Stimulated activated CD8-positive, alpha-beta memory T cell treated with anti-CD3 and anti-CD28 coated beads, Interleukin-12 subunit alpha, Interleukin-12 subunit beta, amount 100 ng/mL, for 24 hours (primary cell): ENCODE data around the gene OR52D1.

Experiments used
- DNase-seq: peaks from one replicate; pipeline ENCODE4 v3.0.0-alpha.2; 2020; ENCODE audit errors: extremely low read depth

The OR52D1 gene

DNA sequence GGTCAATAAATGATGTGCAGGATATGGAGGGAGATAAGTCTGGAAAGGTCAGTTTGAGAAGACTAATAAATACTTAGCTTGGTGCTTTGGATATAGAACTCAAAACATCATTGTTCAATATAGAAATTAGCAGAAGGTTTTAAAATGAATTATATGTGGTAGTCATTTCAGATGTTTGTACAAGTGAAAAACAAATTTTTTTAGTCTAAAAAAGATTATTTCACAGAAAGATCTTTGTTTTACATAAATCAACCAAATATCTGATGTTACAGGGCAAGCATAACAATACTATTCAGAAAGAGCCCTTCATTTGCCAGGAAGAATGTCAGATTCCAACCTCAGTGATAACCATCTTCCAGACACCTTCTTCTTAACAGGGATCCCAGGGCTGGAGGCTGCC lies at the start of gene OR52D1:
TSS of gene OR52D1 (plus strand) at position 301 of the 400 bp plus-strand sequence. CDS start at position 323, 22 bp downstream.
- DNase-seq = no peak

GRCh38 chr11:5441414-5441813 lies 47.1 kb upstream of the OR52D1 start, which contains the start of gene OR51I1:
OR51I1 (minus strand) TSS chr11:5441514; CDS start chr11:5441514, 0 bp downstream.
- DNase-seq = no peak

DNA sequence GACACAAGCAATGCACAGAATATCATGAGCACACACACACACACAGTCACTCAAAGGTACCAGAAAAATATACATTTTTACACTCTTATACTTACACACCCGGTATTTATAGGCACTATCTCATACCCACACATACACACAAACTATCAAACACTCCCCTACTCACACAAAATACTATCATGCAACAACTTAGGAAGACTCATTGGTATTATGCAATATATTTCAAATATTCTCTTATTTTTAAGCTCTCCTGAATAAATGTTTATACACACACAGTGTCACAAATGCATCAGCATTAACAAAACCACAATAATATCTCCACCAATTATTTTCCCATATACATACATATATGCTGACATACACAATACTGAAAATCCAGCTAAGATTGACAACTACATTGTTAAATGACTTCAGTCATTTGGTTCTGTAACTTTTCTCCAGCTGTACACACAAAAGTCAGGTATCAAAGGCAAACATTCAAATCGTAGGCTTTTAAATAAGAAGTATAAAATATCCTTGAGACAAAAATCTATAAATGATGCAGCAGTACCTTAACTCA lies 44.6 kb upstream of the OR52D1 start:
- no peak for DNase-seq

GRCh38 chr11:5449023-5449422 lies 39.5 kb upstream of the OR52D1 start, which contains the start of gene OR51I2:
OR51I2 (plus strand) TSS chr11:5449323; CDS start chr11:5453489, 4,166 bp downstream.
- DNase-seq = no peak

GRCh38 chr11:5449432-5449831 lies 39.1 kb upstream of the OR52D1 start:
- DNase-seq = no peak

DNA sequence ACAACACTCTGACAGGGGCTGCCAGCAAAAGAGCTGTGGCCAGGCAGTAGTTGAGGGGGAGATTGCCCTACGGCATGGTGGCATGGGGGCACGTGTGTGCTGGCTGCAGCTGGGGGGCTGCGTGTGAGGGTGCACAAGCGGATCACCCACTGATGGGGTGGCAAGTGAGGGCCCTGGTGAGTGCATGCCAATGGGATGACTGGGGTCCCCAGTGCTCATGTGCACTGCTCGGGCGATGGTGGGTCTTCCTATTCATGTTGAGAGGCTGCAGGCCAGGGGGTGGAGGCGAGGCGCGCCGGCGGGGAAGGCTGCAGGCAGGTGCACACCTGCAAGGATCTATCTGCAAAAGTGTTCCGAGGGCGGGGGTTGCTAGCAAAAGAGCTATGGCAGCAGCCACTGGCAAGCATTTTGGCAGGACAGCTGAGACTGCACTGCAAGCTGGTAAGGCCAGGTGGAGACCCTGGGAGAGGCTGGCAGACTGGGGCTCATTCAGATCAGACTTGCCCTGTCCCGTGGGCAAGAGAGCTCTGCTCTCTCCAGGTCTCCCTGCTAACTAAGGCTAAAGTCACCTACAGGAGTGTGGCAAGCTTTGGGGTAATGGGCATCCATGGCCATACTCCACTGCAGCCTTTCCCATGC lies 27.4 kb upstream of the OR52D1 start:
- no peak for DNase-seq

GRCh38 chr11:5467527-5467926 lies 21.0 kb upstream of the OR52D1 start:
- no peak for DNase-seq

- DNase-seq = no peak
Measured at GRCh38 chr11:5473921-5474320, 14.6 kb upstream of the OR52D1 start.

GRCh38 chr11:5476186-5476819 lies 12.2 kb upstream of the OR52D1 start:
- no peak for DNase-seq

DNA sequence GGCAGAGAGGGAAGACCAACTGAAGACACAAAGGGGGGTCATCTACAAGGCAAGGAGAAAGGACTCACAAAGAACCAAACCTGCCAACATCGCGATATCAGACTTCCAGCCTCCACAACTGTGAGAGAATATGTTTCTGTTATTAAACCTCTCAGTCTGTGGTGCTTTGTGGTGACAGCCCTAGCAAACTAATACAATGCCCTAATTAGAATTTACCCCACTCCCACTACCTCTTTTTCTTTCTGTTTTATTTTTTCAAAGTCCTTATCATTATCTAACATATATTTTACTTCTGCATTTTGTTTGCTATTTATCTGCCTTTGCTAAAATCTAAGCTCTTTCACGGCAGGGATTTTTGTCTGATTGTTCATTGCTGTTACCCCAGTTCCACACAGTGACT lies 2.5 kb upstream of the OR52D1 start:
- DNase-seq = no peak

- DNase-seq = no peak
Measured at GRCh38 chr11:5486421-5486820, 2.1 kb upstream of the OR52D1 start.

DNA sequence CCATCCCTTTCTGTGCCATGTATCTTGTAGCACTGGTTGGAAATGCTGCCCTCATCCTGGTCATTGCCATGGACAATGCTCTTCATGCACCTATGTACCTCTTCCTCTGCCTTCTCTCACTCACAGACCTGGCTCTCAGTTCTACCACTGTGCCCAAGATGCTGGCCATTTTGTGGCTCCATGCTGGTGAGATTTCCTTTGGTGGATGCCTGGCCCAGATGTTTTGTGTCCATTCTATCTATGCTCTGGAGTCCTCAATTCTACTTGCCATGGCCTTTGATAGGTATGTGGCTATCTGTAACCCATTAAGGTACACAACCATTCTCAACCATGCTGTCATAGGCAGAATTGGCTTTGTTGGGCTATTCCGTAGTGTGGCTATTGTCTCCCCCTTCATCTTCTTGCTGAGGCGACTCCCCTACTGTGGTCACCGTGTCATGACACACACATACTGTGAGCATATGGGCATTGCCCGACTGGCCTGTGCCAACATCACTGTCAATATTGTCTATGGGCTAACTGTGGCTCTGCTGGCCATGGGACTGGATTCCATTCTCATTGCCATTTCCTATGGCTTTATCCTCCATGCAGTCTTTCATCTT lies 414 bp downstream of the OR52D1 start:
- DNase-seq = no peak

- no peak for DNase-seq
Measured at GRCh38 chr11:5489576-5490357, 1.3 kb downstream of the OR52D1 start.

DNA sequence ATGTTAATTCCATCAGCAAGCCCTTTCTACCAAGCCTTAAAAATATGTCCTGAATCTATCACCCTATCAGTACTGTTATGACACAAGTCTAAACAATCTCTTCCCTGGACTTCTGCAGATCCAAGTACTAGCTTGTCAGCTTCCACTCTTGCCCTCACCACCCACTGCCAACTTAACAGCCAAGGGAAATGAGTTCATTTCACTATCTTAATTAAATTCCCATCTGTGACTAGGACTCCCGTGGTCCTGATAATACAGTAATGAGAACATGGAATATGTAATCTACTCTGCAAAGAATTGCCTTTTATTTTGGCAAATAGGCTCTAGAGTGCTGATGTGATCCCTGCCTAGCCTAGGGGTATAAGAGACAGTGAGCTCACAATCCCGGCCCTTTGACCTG lies 11.2 kb downstream of the OR52D1 start:
- no peak for DNase-seq

DNA sequence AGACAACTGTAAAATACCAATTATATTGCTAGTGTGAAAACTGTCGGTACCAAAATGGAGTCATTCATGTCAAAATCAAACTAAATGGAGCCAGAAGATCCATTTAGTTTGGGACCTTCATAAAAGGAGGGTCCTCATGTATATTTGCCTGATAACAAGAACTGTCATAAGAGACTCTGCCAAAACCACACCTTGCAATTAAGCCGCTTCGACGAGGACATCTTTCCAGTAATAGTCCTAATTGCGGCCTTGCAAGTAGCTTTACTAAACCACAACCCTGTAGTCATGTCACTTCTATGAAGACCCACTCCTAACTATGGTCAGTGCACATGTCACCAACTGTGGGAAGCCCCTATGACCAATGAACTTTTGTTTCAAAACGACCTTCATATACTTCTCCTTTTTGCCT lies 11.9 kb downstream of the OR52D1 start:
- no peak for DNase-seq

GRCh38 chr11:5504403-5504921 lies 16.0 kb downstream of the OR52D1 start:
- DNase-seq = no peak

DNA sequence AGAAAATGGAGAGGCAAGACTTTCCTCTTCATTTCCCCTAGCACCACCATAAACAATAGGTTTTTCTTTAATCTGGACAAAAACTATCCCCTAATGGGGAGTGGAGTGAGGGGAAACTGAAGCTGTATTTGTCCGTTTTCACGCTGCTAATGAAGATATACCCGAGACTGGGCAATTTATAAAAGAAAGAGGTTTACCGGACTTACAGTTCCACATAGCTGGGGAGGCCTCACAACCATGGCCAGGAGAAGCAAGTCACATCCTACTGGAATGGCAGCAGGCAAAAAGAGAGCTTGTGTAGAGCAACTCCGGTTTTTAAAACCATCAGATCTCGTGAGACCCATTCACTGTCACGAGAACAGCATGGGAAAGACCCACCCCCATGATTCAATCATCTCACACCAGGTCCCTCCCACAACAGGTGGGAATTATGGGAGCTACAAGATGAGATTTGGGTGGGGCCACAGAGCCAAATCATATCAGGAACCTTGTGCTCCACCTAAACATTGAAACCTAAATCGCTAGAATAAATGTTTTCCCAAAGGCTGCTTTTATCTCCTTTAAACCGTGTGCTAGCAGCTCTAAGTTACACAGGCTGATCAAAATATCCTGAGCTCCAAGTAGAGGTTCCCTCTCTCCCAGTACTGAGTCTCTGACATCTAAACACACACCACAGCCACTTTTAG lies 17.0 kb downstream of the OR52D1 start:
- DNase-seq = no peak

DNA sequence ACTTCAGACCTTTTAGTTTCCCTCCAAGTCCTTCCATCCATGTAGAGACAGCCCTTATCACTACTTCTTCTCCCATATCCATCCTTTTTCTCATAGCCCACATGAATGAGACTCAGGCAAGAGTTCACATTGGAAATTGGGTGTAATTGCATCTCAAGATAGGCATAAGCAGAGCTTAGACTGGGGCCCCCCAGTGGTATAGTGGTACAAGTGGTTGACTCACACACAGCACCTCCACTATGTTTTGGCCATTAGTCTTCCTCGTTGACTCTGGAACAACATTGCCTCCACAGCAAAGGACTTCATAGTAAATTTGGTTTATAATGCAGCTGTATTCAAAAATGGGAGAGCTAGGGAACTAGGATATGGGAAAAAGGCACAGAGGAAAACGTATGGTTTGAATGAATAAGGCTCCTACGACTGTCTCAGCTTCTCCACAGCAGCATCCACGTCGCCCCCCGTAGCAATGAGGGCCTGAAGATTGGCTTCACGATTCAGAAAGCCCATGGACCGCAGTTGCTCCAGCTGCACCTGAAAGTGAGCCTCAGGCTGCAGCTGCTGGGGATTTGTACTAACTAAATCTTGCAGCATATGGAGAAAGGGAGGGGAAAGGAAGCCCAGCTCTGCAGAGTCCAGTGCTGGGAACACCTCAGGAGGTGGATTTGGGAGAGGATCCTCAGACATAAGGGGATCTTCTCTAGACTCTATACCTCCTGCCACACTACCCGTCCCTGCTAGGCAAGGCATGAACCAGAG lies 18.9 kb downstream of the OR52D1 start:
- no peak for DNase-seq

- DNase-seq = no peak
Measured at GRCh38 chr11:5507933-5508305, 19.4 kb downstream of the OR52D1 start.

DNA sequence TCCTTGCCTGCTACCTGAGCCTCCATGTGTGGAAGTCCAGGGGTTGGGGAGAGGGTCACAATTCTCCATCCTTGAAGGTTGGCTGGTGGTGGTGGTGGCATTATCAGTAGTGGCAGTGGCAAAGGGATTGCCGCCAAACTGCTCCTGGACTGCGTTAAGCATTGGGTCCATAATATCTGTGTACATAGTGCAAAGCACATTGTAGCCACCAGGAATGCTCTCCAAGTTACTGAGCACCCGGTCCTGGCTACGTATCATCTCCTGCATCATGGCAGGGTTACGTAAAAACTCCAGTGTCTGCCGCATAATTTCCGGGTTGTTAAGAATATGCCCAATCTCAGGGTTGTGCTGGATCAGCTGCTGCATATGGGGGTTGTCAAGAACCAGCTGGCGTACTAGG lies 20.1 kb downstream of the OR52D1 start:
- DNase-seq = no peak
